Neural progenitor cell (in vitro differentiated cells): ENCODE measurements around the gene ELL.

ENCODE experiments used
- EZH2 ChIP-seq: fragments of 200-600 bp; sonication (generic); IDR thresholded peaks from 2 replicates; pipeline ENCODE4 v1.6.1; 2017; ENCODE audit warnings: antibody characterized with exemption, mild to moderate bottlenecking, moderate library complexity
- EZH2phosphoT487 ChIP-seq: fragments of 200-600 bp; sonication (generic); IDR thresholded peaks from 2 replicates; pipeline ENCODE4 v1.6.1; 2017; ENCODE audit warnings: antibody characterized with exemption
- TF ChIP-seq, protein P1 (sequence below): fragments of 200-600 bp; sonication (generic); IDR thresholded peaks from 2 replicates; pipeline ENCODE4 v1.5.1; 2017; ENCODE audit warnings: antibody characterized with exemption, mild to moderate bottlenecking

DNA sequence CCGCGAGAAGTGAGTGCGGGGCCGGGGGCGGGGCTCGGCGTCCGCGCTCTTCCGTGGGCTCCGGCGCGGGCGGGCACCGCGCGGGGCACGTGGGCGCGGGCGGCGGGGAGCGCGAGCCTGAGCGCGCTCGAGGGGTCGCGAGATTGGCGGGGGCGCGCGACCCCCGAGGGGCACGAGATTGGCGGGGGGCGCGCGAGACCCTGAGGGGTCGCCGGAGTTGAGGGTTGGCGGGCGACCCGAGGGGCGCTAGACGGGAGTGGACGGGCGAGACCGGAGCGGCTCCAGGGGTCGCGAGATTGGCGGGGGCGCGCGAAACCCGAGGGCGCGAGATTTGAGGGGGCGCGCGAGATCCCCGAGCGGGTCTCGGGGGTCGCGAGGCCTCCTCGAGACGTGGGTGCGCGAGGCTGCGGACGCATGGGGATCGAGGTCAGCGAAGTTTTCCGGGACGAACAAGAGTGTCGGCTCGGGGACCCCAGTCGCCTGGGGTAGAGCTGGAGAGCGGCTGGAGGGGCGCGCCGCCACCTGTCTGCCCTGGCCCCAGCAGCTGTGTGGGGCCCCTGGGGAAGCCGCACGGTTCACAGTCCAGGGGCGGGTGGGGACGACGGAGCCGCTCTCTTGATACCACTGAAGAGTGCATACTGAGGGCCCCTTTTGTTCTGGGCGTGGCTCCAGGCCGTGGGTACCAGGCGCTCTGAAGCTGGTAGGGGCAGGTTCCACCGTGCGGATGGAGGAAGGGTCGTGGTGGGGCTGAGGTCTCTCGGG is 102.0 kb downstream of the ELL start:
- TF ChIP-seq, protein P1, sequence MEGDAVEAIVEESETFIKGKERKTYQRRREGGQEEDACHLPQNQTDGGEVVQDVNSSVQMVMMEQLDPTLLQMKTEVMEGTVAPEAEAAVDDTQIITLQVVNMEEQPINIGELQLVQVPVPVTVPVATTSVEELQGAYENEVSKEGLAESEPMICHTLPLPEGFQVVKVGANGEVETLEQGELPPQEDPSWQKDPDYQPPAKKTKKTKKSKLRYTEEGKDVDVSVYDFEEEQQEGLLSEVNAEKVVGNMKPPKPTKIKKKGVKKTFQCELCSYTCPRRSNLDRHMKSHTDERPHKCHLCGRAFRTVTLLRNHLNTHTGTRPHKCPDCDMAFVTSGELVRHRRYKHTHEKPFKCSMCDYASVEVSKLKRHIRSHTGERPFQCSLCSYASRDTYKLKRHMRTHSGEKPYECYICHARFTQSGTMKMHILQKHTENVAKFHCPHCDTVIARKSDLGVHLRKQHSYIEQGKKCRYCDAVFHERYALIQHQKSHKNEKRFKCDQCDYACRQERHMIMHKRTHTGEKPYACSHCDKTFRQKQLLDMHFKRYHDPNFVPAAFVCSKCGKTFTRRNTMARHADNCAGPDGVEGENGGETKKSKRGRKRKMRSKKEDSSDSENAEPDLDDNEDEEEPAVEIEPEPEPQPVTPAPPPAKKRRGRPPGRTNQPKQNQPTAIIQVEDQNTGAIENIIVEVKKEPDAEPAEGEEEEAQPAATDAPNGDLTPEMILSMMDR: no peak
- TF ChIP-seq EZH2 (no peak), EZH2phosphoT487 (no peak)
